Subcutaneous abdominal adipose tissue (tissue), 5 donors: ENCODE data around the gene OR2Z1.

ENCODE experiments used
- H3K27ac ChIP-seq: one replicate; pipeline ENCODE4 v1.7.0; 2013; ENCODE audit warnings: low read depth, mild to moderate bottlenecking, inconsistent platforms, low read length, moderate library complexity
- H3K27me3 ChIP-seq, 5 donors: one replicate each; pipeline ENCODE4 v1.7.0; 2013; ENCODE audit warnings: low read length in 5 of 5, inconsistent platforms in 1 of 5; ENCODE audit not compliant: control insufficient read depth in 5 of 5, insufficient read depth in 4 of 5
- H3K36me3 ChIP-seq, 5 donors: one replicate each; pipeline ENCODE4 v1.7.0; 2013; ENCODE audit warnings: low read length in 5 of 5; ENCODE audit not compliant: control insufficient read depth in 5 of 5, insufficient read depth in 5 of 5
- H3K4me1 ChIP-seq, 5 donors: one replicate each; pipeline ENCODE4 v1.7.0; 2013; ENCODE audit warnings: low read length in 5 of 5, mild to moderate bottlenecking in 3 of 5, moderate library complexity in 1 of 5; ENCODE audit not compliant: control insufficient read depth in 5 of 5, insufficient read depth in 5 of 5
- H3K4me3 ChIP-seq, 5 donors: one replicate each; pipeline ENCODE4 v1.7.0; 2013; ENCODE audit warnings: low read length in 5 of 5, low read depth in 1 of 5
- H3K9ac ChIP-seq, 5 donors: one replicate each; pipeline ENCODE4 v1.7.0; 2013; ENCODE audit warnings: low read length in 5 of 5, mild to moderate bottlenecking in 4 of 5, moderate library complexity in 3 of 5
- H3K9me3 ChIP-seq, 5 donors: one replicate each; pipeline ENCODE4 v1.7.0; 2013; ENCODE audit warnings: low read length in 5 of 5; ENCODE audit not compliant: control insufficient read depth in 5 of 5
- donor health status: healthy.
- donor health status: healthy.
- donor health status: healthy.
- donor health status: healthy.
- donor health status: healthy.

OR2Z1 gene

DNA sequence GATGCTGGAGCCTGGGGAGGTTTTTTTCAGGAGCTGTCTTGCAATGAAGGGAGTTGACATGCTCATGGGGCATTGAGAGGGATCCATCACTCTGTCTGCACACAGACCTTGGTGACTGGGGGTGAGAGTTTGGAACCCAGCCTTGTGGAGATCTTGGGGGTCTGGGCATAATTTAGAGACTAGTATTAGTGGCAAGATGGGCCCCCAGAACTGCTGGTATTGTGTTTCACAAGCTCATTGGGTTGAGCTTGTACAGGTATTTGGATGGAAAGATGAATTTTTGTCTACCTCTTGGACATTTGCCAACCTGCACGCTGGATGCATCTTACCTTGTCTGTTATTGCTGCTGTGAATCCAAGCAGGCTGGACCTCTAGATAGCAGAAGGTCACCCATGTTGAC lies at the start of gene OR2Z1:
TSS of gene OR2Z1 (plus strand) at position 301 of the 400 bp plus-strand sequence. CDS start 9,395 bp downstream, outside the sequence.
- no peak within 1 kb of the TSS for H3K4me3 ChIP-seq
- peaks cover 0 to 7% (median 0%) of the 10 kb centered on the region in 5 donors for H3K27me3 ChIP-seq
- no peaks in the 10 kb centered on the region for H3K36me3 ChIP-seq
- no peak within 1 kb of the TSS for H3K9ac ChIP-seq
- H3K27ac ChIP-seq: no peak within 1 kb of the TSS
- no peaks in the 10 kb centered on the region for H3K4me1 ChIP-seq
- H3K9me3 ChIP-seq: peaks cover 0 to 2% (median 0%) of the 10 kb centered on the region in 5 donors

DNA sequence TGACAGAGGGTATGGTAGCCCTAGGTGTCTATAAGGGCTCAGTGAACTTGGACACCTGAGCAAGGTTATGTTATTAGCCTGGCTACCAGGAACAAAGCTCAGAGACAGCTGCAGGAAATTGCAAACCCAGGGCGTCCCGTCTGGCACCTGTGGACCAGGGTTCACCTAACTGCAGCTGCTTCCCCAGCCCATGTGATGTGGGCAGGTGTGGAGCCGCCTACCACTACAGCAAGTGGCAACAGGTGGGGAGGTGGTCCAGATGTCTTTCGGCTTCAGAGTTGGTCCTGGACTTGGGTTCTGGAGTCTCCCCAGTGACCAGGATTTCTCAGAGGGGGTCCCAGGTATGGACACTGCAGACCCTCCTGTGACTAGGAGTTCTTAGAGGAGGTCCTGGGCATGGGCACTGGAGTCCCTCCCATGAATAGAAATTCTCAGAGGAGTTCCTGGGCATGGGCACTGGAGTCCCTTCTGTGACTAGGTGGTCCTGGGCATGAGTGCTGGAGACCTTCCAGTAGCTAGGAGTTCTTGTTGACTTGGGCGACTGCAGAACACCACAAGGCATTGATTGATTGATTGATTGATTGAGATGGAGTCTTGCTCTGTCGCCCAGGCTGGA lies 48.0 kb upstream of the OR2Z1 start:
- H3K27ac ChIP-seq: no peak overlapping the region
- H3K4me1 ChIP-seq: peaks cover 0 to 3% (median 0%) of the 10 kb centered on the region in 5 donors
- H3K27me3 ChIP-seq: peaks cover 0 to 6% (median 0%) of the 10 kb centered on the region in 5 donors
- H3K9ac ChIP-seq: no peak overlapping the region
- no peak overlapping the region for H3K4me3 ChIP-seq
- H3K36me3 ChIP-seq: no peaks in the 10 kb centered on the region
- peaks cover 0 to 1% (median 0%) of the 10 kb centered on the region in 5 donors for H3K9me3 ChIP-seq

- Histone ChIP-seq H3K36me3 (no peaks in the 10 kb centered on the region), H3K27ac (no peak overlapping the region), H3K9me3 (peaks cover 0 to 2% (median 0%) of the 10 kb centered on the region in 5 donors), H3K27me3 (peaks cover 0 to 4% (median 0%) of the 10 kb centered on the region in 5 donors), H3K9ac (no peak overlapping the region), H3K4me3 (no peak overlapping the region), H3K4me1 (peaks cover 0 to 3% (median 0%) of the 10 kb centered on the region in 5 donors)
These were observed 46.4 kb upstream of the OR2Z1 start for GRCh38 chr19:8675066-8675465.

- no peak overlapping the region for H3K9ac ChIP-seq
- no peak overlapping the region for H3K27ac ChIP-seq
- no peaks in the 10 kb centered on the region for H3K36me3 ChIP-seq
- no peak overlapping the region for H3K4me3 ChIP-seq
- H3K27me3 ChIP-seq: peaks cover 0 to 3% (median 0%) of the 10 kb centered on the region in 5 donors
- peaks cover 0 to 12% (median 6%) of the 10 kb centered on the region in 5 donors for H3K9me3 ChIP-seq
- H3K4me1 ChIP-seq: no peaks in the 10 kb centered on the region
These were observed 43.1 kb upstream of the OR2Z1 start for GRCh38 chr19:8678244-8678807.

DNA sequence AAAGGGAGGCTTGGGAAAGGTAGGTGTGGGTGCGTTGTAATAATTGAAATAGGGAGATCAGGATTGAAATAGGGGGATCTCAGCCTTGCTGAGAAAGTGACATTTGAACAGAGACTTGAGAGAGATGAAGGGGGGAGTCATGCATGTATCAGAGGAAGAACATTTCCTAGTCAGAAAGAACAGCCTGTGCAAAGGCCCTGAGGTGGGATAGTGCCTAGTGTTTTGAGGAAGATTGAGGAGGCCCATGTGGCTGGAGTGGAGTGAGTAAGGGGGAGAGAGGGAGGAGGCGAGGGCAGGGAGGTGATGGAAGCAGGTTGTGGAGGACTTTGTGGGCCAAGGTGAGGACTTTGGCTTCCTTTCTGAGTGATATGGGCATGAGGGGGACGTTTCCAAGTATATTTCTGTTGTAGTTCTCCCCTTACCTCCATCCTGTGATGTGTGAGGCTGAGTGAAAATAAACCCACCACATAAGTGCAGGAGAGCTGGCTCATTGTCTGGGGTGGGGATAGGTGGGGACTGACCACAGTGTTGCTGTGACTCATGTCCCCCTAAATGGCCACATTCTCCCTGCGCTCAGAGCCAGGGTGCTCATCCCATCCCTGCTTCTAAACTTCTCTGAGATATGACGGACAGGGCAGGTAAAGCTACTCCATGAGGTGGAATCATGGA lies 40.6 kb upstream of the OR2Z1 start:
- Histone ChIP-seq H3K27ac (no peak overlapping the region), H3K4me3 (no peak overlapping the region), H3K27me3 (peaks cover 0 to 5% (median 3%) of the 10 kb centered on the region in 5 donors), H3K36me3 (no peaks in the 10 kb centered on the region), H3K9me3 (peaks cover 0 to 12% (median 6%) of the 10 kb centered on the region in 5 donors), H3K4me1 (no peaks in the 10 kb centered on the region), H3K9ac (no peak overlapping the region)

DNA sequence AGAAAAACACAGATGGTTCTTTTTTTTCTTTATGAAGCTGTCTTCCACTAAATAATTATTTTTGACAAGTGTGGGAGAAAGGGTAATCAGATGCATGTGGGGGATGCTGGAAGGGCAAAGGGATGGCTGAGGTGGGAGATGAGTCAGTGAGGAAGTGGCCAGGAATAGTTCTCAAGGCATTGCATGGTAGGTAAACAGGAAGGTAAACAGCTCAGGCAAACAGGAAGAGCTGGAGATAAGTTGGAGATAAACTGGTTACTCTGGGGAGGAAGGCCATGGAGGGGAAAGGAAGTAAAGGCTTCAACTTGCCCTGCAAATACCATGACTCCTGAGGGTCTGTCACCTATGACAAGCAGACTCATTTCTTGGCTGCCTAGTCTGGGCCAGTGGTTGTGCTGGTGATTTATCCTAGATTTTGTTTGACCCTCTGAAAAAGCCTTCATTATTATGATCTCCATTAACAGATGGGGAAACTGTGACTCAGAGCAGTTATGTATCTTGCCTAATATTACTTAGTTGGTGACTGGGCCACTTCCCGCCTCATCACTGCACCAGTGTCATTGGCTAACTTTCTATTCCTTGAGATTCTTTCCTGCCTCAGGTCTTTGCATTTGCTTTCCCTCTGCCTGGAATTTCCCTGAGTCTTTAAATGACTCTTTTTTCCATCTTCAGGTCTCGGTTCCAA lies 39.9 kb upstream of the OR2Z1 start:
- Histone ChIP-seq H3K9me3 (peaks cover 0 to 12% (median 6%) of the 10 kb centered on the region in 5 donors), H3K4me1 (no peaks in the 10 kb centered on the region), H3K27ac (no peak overlapping the region), H3K27me3 (peaks cover 0 to 5% (median 3%) of the 10 kb centered on the region in 5 donors), H3K9ac (no peak overlapping the region), H3K36me3 (no peaks in the 10 kb centered on the region), H3K4me3 (no peak overlapping the region)

GRCh38 chr19:8682472-8682871 lies 39.0 kb upstream of the OR2Z1 start:
- H3K4me1 ChIP-seq: no peaks in the 10 kb centered on the region
- peaks cover 0 to 12% (median 6%) of the 10 kb centered on the region in 5 donors for H3K9me3 ChIP-seq
- no peak overlapping the region for H3K4me3 ChIP-seq
- H3K27ac ChIP-seq: no peak overlapping the region
- H3K27me3 ChIP-seq: peaks cover 0 to 3% (median 2%) of the 10 kb centered on the region in 5 donors
- no peak overlapping the region for H3K9ac ChIP-seq
- no peaks in the 10 kb centered on the region for H3K36me3 ChIP-seq

- Histone ChIP-seq H3K4me1 (no peaks in the 10 kb centered on the region), H3K9me3 (peaks cover 0 to 12% (median 6%) of the 10 kb centered on the region in 5 donors), H3K27me3 (peaks cover 0 to 3% (median 2%) of the 10 kb centered on the region in 5 donors), H3K4me3 (no peak overlapping the region), H3K9ac (no peak overlapping the region), H3K27ac (no peak overlapping the region), H3K36me3 (no peaks in the 10 kb centered on the region)
These were observed 38.5 kb upstream of the OR2Z1 start for GRCh38 chr19:8682931-8683330.

- Histone ChIP-seq H3K9ac (no peak overlapping the region), H3K4me1 (no peaks in the 10 kb centered on the region), H3K36me3 (no peaks in the 10 kb centered on the region), H3K27me3 (peaks cover 0 to 3% (median 2%) of the 10 kb centered on the region in 5 donors), H3K9me3 (peaks cover 0 to 12% (median 6%) of the 10 kb centered on the region in 5 donors), H3K27ac (no peak overlapping the region), H3K4me3 (no peak overlapping the region)
These were observed 37.2 kb upstream of the OR2Z1 start for GRCh38 chr19:8684001-8684902.
